Measurements from ENCODE around the gene LMO1. TPM values are rescaled to one million over a fixed set of nuclear protein-coding genes. Genes with fewer than 3 reads are reported as not detected.

LMO1 gene
- total and polyA plus RNA-seq, 11 donors, result 0.42 to 4.1 (median 2.1) TPM; not detected in 1

DNA sequence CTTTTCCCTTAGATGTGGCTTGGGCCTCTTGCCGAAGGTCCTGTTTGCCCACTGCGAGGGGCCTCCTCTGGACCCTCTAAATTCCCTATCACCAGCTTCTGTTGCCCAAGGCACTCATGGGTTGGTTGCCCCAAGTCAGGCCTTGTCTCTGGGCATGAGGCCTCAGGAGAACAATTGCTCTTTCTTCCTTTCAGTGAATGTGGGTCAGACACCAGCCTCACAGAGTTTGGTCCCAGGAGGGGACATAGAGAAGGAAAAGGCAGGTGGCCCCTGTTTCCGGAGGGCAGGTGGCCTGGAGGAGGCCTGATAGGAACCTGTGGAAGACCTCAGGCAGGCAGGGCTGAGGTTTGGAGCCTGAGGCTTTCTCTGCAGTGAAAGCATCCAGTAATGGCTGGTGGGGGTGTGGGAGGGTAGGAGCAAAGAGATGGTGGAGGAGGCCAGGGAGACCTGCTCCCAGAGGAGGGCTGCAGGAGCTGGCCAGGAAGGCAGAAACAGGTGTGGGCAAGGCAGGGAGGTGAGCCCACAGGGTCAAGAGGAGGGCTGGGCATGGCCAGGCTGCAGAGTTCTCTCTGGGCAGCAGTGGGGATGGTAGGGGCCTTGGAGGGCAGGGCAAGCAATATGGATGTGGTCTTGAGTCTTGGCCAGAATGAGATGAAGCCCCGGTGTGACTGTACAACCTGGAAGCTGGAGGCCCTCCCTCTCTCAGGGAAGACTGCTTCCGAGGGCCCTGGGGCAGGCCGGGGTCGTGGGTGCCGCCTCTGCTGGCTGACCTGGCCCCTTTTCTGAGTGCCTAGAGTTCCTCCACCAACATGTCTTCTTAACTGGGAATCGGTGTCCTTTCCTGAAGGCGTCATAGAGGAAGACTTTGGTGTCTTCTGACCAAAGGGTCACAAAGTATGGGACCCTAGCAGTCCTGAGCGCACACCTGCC lies 28.0 kb upstream of the LMO1 start:
- H3K27ac ChIP-seq, result no peak overlapping the region
- peaks cover 0 to 9% (median 0%) of the 10 kb centered on the region in 9 donors for H3K27me3 ChIP-seq
- intact Hi-C loops (cut with DNase I), result no loop called here

DNA sequence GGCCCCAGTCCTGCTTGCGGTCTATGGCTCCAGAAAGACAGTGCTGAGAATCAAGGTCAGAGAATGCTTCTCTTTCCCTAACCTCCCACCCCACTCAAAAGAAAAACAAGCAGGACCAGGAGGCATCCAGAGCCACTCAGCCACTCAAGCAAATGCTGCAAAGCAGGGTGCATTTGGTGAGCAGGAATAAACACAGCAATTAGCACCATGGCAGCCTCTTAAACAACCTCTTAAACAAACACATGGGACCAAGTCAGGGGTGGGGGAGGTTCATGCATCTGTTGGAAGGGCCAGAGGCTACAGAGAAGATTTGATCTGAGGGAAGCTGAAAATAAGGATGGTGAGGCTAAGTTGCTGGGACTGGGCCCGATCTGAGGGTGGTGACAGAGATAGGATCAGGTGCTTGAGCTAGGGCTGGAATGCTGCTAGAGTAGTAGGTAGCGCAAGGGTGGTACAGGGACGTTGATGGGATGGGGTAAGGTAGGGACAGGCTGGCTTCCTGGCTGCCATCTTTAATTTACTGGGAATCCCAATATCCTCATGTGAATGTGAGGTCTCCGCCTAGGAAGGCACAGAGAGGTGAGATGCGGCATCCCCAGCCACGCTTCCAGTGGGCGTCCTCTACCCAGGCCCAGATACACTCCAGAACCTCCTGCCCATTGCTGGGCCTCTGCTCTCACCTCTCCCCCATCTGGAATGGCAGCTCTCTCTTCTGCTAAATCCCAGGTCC lies 26.6 kb upstream of the LMO1 start:
- H3K27me3 ChIP-seq, result peaks cover 0 to 9% (median 0%) of the 10 kb centered on the region in 9 donors
- TF ChIP-seq, protein P1, sequence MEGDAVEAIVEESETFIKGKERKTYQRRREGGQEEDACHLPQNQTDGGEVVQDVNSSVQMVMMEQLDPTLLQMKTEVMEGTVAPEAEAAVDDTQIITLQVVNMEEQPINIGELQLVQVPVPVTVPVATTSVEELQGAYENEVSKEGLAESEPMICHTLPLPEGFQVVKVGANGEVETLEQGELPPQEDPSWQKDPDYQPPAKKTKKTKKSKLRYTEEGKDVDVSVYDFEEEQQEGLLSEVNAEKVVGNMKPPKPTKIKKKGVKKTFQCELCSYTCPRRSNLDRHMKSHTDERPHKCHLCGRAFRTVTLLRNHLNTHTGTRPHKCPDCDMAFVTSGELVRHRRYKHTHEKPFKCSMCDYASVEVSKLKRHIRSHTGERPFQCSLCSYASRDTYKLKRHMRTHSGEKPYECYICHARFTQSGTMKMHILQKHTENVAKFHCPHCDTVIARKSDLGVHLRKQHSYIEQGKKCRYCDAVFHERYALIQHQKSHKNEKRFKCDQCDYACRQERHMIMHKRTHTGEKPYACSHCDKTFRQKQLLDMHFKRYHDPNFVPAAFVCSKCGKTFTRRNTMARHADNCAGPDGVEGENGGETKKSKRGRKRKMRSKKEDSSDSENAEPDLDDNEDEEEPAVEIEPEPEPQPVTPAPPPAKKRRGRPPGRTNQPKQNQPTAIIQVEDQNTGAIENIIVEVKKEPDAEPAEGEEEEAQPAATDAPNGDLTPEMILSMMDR (IDR thresholded peaks at IDR 0.05), result no peak
- no peak for TF ChIP-seq POLR2A (IDR thresholded peaks at IDR 0.05)
- no peak overlapping the region for H3K4me3 ChIP-seq
- DNase-seq, result peak in 1 of 5 donors; percentile 6
- ATAC-seq, result no peak
- no peaks in the 10 kb centered on the region for H3K9me3 ChIP-seq
- peaks cover 0 to 18% (median 0%) of the 10 kb centered on the region in 12 donors for H3K4me1 ChIP-seq
- H3K36me3 ChIP-seq, result no peaks in the 10 kb centered on the region
- intact Hi-C loops (cut with DNase I), result no loop called here
- WGBS, 4 donors, result 94 to 100% (median 96%) methylated on average over 8 of the region's 8 CpGs
- H3K27ac ChIP-seq, result no peak overlapping the region

More for the DNA sequence above, 28.0 kb upstream of the LMO1 start:
- TF ChIP-seq, protein P1 (IDR thresholded peaks at IDR 0.05), result no peak
- no peak for ATAC-seq
- Histone ChIP-seq H3K4me3 (no peak overlapping the region), H3K9me3 (no peaks in the 10 kb centered on the region), H3K4me1 (peaks cover 0 to 18% (median 0%) of the 10 kb centered on the region in 12 donors), H3K36me3 (no peaks in the 10 kb centered on the region)
- 84 to 92% (median 86%) methylated on average over 9 to 11 of the region's 11 CpGs for WGBS, 4 donors
- DNase-seq, result no peak

DNA sequence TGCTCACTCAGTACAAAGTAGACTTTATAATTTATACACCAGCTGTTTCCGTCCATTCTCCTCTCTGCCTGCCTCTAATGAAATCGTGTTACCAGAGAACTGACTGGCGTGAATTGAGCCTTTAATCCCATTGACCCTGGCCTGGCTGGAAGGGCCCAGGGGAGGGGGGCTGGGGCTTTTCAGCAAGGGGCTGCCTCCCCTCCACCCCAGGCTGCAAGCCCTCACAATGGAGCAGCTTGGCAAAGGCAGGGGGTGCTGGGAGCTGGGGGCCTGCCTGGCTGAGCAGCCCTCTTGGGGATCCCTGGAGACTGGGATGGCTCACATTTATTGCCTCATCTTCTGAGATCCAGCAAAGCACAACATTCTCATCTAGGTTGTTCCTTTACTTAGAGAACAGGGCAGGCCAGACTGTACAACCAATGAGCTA lies 25.8 kb upstream of the LMO1 start:
- 51 to 78% (median 62%) methylated on average over 3 of the region's 3 CpGs for WGBS, 4 donors
- no peak for TF ChIP-seq POLR2A (IDR thresholded peaks at IDR 0.05)
- TF ChIP-seq, protein P1 (IDR thresholded peaks at IDR 0.05), result no peak
- Histone ChIP-seq H3K9me3 (no peaks in the 10 kb centered on the region), H3K4me1 (peaks cover 0 to 18% (median 0%) of the 10 kb centered on the region in 12 donors), H3K4me3 (no peak overlapping the region), H3K27ac (no peak overlapping the region), H3K27me3 (peaks cover 0 to 9% (median 0%) of the 10 kb centered on the region in 9 donors), H3K36me3 (no peaks in the 10 kb centered on the region)
- intact Hi-C loops (cut with DNase I), result no loop called here
- DNase-seq (peak in 1 of 5 donors; percentile 16), ATAC-seq (peak in 3 of 4 donors; percentile 31 to 69 (median 37))

Data from heart left ventricle (tissue), 16 donors.